ENCODE measurements around the gene APP.

Gene APP

DNA sequence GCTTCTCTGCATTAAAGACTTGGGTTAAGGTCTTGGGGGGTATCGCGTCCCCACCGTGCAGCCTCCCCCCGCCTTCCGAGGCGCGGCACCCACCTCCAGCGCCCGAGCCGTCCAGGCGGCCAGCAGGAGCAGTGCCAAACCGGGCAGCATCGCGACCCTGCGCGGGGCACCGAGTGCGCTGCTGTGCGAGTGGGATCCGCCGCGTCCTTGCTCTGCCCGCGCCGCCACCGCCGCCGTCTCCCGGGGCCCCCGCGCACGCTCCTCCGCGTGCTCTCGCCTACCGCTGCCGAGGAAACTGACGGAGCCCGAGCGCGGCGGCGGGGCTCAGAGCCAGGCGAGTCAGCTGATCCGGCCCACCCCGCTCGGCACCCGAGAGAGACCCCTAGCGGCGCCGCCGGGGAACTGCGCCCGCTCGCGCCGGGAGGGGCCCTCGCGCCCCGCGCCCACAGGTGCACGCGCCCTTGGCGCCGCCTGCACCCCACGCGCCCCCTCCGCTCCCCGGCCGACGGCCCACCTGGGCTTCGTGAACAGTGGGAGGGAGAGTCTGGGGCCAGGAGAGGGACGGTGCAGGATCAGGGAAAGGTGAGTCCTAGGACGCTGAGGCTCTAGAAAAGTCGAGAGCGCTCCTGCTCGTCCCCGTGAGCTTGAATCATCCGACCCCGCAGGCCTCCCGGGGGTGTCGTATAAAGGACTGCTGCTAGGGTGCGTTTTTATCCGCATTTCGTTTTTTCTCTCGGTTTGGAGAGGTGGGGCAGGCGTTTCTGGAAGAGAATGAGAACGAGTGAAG lies at the start of gene APP:
Gene APP (minus strand): TSS at position 300 of the 787 bp plus-strand sequence. CDS start 150 bp downstream, at position 150.
- peak; percentile 67 for DNase-seq (ENCODE audit: low spot score)

DNA sequence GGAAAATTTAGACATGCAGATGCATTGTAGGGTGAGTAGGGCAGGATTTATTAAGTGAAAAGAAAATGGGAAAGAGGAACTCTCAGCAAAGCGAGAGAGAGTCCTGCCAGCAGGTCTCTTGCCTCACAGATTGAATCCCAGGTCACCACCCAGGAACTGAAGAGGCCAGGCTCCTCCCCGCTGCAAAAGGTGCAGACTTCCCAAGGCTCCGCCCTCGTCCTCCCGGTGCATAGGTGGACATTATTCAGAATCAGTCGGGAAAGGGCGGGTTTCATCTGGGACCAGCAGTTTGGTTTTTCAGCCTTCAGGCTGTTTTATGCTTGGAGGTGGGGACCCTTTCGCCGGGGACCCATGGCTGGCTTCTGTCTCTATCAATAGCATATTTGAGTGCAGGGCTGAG lies 41.6 kb upstream of the APP start:
- DNase-seq (ENCODE audit: low spot score), result no peak

DNA sequence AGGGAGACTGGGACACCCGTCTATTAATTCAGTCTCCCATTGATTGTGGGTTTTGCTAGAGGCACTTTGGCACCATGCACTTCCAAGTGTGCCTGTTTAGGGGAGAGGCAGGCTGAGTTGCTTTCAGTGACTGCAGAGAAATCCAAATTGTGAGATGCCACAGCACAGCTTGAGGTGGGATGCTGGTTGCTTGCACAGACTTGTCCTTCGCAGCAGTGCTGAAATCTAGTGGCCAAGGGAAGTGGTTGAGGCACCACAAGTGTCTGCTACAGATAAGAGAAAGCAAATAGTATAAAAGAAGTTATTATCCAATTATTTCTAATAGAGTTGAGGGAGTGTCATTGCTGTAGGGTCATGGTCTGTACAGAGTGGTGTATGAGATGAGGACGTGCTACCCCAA lies 40.0 kb upstream of the APP start:
- no peak for DNase-seq (ENCODE audit: low spot score)

DNA sequence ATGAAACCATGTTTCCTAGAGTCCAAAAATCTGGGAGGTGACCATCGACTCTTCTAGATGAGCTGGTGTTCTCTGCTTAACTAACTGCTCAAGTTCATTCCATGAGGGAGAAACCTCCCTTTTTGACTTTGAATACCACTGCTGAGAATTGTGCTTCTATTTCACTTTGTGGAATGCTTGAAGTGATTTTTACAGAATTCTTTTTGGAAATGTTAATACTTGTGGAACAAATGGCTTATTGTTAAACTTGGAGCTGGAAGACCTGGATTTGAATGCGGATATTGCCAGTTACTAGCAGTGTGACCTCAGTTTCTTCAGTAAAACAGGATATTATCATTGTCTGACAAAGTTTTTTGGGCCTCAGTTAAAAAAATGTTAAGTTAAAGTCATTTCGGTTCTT lies 36.5 kb upstream of the APP start:
- DNase-seq (ENCODE audit: low spot score), result no peak

DNA sequence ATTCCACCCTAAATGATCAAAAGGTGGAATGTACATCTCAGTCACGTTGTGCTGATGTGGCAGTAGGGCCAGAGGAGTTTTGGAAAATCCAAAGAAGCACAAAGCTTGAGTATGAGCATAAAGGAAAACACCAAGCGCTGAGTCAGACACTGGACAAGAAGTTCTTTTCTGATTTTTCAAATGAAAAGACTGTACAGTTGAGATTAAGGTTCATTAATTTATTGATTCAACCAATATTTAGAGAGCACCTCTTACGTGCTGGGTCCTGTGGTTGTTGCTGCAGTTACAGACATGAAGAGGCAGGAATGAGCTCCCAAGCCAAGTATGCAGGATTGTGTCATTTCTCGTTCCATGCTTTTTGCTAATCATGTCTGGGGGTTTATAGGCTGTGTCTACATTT lies 28.9 kb upstream of the APP start:
- no peak for DNase-seq (ENCODE audit: low spot score)

DNA sequence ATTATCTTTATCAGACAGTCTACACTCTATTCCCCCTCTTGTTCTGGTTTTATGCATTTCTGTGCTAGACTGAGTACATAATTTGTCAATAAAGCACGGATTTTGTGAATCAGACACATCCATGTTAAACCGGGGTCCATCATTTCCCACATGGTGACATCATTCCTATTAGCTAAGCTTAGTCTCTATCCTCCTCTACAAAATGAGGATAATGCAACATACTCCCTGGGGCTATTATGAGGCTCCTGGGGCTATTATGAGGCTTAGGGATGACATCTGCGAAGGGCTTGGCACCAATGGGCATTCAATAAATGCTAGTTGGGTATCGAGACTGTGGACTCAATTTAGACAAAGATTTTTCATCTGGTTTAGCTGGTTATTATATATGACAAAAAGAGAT lies 25.1 kb upstream of the APP start:
- DNase-seq (ENCODE audit: low spot score), result no peak

DNA sequence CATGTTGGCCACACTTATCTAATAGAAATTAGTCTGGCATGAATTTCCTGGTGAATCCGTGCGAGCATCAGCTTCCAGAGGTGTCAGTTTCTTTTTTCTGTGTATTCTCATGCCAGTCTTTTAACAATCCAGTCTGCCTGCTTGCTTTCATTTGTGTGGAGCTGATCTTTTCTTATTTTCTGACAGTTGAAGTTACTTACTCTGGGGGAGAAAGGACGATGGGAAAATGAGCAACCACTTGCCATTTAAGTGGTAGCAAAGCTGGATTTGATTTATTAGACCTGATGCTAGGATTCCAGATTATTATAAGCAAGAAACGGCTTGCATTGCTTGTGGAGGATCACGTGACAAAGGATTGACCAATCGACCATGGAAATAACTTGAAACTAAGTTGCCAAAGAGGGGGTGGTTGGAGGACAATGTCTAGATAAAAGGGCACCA lies 24.3 kb upstream of the APP start:
- no peak for DNase-seq (ENCODE audit: low spot score)

DNA sequence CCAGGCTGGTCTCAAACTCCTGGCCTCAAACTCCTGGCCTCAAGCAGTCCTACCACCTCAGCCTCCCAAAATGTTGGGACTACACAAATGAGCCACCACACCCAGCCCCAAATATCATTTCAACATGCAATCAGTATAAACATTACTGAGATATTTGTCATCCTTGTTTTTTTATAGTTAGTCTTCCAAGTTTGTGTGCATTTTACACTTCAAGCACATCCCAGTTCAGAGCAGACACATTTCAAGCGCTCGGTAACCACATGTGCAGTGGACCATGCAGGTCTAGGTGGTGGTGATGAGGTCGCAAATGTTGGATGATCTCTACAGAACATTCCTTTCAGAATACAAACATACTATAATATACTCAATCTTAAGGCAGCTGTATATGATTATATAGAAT lies 23.8 kb upstream of the APP start:
- DNase-seq (ENCODE audit: low spot score), result no peak

DNA sequence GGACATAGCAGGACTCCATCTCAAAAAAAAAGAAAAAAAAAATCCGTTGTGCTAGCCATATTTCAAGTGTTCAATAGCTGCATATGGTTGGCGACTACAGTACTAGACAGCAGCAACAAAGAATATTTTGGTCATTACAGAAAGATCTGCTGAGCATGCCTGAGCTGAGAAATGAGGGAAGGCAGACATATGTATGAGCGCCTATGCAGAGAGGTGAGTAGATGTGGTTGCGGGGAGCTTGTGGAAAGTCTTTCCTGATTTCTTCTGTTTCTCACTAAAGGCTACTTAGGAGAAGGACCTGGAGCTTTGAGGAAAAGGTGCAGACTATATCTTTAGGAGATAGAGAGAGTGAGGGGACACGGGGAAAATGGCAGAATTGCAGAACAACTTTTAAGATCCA lies 21.0 kb upstream of the APP start:
- no peak for DNase-seq (ENCODE audit: low spot score)

DNA sequence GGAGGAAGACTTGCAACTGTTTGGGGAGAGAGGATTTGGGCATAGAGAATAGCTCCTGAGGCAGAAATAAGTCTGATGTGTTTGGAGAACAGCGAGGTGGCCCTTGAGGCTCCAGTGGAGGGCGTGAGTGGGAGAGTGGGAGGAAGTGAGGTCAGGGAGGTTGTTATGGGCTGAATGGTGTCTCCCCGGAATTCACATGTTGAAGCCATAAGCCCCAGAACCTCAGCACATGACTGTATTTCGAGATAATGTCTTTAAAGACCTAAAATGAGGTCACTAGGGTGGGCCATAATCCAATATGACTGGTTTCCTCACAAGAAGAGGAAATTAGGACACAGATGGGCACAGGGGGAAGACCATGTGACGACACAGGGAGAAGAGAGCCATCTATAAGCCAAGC lies 17.9 kb upstream of the APP start:
- DNase-seq (ENCODE audit: low spot score), result no peak

DNA sequence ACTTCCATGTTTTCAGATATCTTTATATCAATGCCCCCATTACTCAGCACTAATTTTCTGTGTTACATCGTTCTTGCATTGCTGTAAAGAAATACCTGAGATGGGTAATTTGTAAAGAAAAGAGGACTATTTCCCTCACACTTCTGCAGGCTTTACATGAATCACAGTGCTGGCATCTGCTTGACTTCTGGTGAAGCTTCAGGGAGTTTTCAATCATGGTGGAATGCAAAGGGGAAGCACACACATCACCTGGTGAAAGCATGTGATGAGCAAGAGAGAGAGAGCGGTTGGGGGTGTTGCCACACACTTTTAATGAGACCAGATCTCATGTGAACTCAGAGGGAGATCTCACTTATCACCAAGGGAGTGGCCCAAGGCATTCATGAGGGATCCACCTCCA lies 14.9 kb upstream of the APP start:
- no peak for DNase-seq (ENCODE audit: low spot score)

DNA sequence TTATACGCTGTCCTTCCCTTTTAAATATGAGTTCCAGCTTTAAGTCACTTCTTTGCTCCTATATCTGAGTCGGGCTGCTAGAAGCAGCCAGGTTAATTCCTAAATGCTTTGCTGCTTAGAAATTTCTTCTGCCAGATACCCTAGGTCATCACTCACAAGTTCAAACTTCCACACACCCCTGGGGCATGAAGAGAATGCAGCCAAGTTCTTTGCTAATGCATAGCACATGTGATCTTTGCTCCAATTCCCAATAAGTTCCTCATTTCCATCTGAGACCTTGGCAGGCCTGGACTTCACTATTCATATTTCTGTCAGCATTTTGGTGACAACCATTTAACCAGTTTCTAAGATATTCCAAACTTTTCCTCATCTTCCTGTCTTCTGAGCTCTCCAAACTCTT lies 14.5 kb upstream of the APP start:
- DNase-seq (ENCODE audit: low spot score), result no peak

DNA sequence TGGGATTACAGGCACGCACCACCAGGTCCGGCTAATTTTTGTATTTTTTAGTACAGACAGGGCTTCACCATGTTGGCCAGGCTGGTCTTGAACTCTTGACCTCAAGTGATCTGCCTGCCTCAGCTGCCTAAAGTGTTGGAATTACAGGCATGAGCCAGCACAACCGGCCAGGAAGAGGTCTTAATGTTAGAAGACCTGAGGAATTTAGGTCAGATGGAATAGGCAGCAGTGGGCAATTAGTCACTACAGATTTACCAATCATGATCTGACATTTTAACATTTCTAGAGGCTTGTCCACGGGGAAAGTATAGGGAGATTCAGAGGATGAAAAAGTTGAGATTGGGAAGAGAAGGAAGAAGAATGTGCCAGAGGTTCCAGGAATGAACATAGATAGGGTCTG lies 8.9 kb upstream of the APP start:
- DNase-seq (ENCODE audit: low spot score), result no peak

DNA sequence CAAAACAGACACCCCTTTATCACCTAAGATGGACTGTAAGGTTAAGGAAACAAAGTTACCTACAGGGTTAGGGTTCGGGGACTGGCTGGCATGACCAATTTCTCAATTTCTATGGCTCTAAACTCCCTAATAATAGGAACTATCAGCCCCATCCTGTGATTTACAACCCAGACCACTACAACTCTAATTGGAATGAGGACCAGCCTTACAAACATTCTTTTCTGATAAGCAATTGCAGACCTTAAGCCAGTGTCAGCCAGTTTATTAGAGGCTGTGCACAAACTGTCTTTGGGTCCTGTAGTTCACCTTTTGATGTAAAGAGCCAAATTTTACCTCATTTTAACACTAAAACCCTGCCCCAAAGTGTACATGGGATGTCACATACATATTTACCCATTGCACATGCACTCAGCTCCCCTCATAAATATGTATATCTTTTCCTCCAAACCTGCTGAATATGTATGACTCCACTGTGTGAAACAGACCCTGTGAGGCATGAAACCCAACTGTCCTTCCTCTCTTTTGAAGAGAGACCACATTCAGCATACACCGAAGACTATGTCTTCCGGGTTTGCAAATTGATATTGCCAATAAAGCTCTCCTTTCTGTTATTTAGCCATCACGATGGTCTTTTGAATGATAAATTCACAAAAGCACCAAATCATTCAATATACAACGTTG lies 7.3 kb upstream of the APP start:
- DNase-seq (ENCODE audit: low spot score), result no peak

DNA sequence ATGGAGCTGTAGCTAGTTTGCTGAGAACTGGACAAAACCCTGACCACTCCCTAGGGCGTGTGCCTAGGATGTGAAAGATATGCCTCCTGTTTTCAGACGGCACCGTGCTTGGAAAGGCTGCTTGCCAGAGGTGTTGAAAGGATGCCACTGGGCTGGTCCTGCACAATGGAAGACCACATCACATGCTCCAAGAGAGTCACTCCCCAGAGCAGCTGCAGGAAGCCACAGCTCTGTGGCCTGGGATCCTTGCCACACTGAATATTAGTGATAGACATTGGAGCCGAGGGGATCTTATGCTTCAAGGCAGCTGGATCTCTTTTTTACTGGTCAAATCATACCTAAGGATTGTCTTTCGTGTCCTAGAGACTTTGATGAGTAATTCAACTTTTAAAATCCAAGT lies 6.6 kb upstream of the APP start:
- no peak for DNase-seq (ENCODE audit: low spot score)

DNA sequence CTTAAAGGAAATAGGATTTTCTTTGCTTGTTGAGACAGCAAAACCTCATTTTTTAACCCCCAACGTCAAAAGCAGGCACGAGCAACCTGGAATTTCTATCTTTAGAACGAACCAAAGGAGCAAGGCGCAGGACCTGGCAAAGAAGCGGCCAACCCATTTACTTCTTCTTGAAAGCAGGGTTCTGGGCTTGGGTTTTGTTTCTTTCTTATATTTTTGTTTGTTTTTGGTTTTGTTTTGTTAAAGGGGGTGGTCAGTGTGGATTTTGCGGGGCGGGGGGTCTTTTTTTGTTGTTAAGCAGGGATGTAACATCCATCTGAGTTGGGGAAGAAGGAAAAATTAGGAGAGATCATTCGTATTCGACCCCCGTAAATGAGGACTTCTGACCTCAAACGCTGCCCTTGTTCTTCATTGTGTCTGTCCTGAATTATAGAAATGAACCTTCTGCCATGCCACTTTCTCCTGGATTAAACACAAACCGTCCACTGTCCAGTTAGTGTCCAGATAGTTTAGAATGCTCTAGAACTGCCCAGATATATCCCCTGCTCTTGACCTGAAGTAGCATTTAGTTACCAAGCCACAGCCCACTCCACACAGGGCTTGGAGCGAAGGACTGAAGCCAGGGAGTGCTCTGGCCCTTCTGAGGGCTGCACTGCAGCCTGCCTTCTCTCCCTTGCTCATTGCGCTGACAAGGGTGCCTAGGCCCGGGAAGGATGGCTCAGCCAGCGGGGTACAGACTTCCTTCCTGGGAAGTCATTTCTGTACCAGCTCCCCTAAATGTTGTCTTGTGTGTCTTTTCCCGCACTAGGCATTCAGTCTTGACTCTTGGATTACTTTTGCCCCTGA lies 909 bp upstream of the APP start:
- no peak for DNase-seq (ENCODE audit: low spot score)

DNA sequence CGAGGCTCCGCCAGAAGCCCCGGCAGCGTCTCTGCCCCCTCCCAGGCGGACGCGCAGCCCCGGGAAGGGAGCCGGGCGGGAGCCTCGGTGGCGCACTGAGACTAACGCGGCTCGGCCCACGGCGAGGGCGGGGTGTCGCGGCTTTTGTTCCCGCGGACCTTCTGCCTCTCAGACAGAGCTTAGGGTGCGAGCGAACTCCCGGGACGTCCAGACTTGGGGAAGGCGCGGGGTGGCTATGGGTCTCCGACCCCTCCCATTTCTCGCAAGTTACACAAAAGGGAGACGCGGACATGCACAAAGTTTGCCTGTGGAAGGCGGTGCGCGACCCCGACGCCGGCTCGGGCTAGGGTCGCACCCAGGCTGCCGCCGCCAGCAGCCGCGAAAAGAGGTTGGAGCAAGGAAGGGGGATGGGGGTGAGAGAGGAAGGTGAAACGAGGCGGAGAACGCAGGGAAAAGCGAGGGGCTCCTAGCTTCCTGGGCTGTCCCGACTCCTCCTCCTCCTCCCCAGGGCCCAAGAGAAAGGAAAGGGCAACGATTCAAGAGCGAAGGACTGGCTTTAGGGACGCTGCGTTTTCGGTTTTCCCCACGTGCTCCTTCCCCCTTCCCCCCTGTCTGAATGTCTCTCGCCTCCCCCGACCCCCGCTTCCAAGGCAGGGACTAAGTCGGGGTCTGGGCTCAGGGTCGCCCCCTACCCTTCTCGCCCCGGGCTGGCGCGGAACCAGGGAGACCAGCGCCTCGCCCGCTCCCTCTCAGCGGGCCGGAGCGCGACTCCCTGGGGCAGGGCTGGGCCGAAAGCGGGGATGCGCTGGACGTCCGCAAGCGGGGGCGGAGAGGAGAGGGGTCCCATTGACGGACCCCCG lies 729 bp downstream of the APP start:
- DNase-seq (ENCODE audit: low spot score), result no peak

DNA sequence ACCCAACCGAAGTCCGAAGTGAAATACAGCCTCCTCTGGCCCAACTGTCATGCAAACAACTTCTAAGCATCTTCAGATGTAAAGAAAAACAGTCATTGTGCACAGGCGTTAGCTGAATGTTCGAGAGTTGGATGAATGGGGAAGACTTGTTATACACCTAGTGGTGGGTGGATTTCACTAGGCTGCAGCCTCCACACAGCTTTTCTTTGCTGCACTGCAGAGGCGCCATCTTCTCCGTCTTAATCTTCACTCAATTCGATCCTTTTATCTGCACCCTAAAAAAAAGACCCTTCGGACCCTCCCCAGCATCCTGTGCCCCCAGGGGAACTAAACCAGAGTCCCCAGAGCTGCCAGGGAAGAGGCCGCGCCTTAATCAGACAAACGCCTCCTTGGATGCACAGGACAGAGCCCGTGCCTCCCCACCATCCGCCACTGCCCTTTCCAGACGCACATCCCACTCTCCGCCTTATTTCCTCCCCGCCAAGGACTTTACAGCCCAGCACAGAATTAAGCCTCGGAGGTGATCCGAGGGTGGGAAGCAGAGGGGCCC lies 1.4 kb downstream of the APP start:
- DNase-seq (ENCODE audit: low spot score), result no peak

DNA sequence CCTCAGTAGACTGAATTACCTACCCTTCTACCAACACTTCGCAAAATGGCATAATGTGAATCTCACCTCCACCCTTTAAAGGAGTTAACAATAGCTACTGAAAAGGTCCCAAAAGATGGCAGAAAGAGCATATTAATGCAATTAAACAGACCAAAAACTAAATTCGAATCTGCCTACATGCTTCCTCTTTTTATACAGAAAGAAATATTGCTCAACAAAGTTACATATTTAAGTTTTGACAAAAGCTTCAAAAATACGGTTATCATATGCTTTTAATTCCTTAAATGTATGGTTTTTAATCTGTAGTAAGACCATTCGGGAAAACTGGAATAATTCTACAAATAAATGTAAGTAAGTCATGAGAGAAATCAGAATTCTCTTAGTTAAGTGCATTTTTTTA lies 2.2 kb downstream of the APP start:
- DNase-seq (ENCODE audit: low spot score), result no peak

DNA sequence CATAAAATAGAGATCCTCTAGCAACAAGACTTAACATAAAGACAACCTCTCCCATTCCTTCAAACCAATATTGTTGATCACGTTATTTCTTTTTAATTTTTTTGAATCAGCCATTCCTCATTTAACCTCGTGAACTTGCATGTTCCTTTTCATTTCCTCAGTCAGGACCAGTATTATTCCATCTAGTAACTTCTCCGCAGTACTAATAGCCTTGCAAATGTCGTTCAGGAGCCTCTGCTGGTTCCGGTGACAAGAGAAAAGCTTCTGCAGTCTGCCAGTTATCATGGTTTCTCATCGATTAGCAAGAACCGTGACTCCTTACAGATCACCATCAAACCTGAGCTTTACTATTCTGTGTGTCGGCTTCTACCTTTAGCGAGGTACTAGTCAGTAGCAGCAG lies 3.0 kb downstream of the APP start:
- DNase-seq (ENCODE audit: low spot score), result no peak

DNA sequence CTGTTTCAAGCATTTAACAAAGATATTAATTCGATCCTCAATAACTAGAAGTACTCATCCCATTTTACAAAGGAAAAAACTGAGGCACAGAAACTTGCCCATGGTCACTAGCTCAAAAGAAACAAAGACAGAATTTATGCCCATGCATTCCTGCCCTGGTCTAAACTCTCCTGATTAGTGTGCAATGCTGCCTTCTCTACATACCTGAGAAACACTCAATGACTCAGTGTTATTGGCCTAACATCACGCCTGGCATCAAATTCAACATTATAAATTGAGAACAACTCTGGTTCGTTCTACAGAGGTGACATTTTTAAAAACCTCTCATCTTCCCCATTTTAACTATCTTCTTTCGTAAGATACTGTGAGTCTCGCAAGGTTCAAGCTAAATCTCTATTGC lies 5.2 kb downstream of the APP start:
- no peak for DNase-seq (ENCODE audit: low spot score)

DNA sequence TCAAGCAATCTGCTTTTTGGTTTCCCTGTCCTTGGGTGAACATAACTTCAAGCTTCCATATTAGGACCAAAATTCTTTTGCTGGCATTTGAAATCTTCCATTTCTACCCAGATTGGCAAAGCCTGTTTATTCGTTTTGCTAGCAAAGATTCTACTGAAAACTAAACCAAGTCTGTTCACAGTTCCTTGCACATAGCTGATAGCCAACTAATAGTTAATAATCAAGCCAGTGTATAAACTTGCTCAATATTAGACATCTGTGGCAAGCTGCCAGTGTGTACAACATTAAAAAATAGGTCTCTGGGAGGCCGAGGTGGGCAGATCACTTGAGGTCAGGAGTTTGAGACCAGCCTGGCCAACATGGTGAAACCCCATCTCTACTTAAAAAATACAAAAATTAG lies 6.3 kb downstream of the APP start:
- no peak for DNase-seq (ENCODE audit: low spot score)
